B cell (primary cell): ENCODE measurements around the gene KIF26B. TPM values are rescaled to one million over a fixed set of nuclear protein-coding genes. Genes with fewer than 3 reads are reported as not detected.

ENCODE experiments used
- ATAC-seq: fragments of 200-7000 bp; cut with Tn5 transposase; one replicate; pipeline ENCODE4 v1.10.0; 2021; ENCODE audit warnings: low read depth, mild to moderate bottlenecking, moderate number of reproducible peaks, moderate library complexity
- CTCF ChIA-PET: fragments of 350-600 bp; sonication (Branson Sonifier 250); formaldehyde crosslinking; loops from one replicate; lab custom pipeline; 2021; ENCODE audit warnings: antibody characterized with exemption, inconsistent platforms; lab: Charles Lee
- POLR2A ChIA-PET: fragments of 350-600 bp; sonication (Branson Sonifier 250); formaldehyde crosslinking; loops from one replicate; lab custom pipeline; 2021; ENCODE audit warnings: antibody characterized with exemption; lab: Charles Lee
- DNase-seq: peaks from one replicate; pipeline ENCODE4 v3.0.0; 2013
- H2AFZ ChIP-seq: 2 replicates; pipeline ENCODE4 v1.6.1; 2012; ENCODE audit warnings: mild to moderate bottlenecking, low read depth, low read length; ENCODE audit not compliant: insufficient read depth, poor library complexity, severe bottlenecking
- H3K27ac ChIP-seq, 2 donors: 1 replicate in 1 of 2; 2 replicates in 1 of 2; pipeline ENCODE4 v1.5.1; 2012 to 2013; ENCODE audit warnings: low read length in 2 of 2, mild to moderate bottlenecking in 2 of 2, moderate library complexity in 1 of 2
- H3K27me3 ChIP-seq, 4 experiments: fragments of 200-600 bp in 1 of 4; sonication (generic) in 1 of 4; replicated peaks in 1 of 4; 1 replicate in 2 of 4; 2 replicates in 2 of 4; pipeline versions ENCODE4 v1.6.1 to v1.7.0; 2013 to 2016; ENCODE audit warnings: low read length in 3 of 4, mild to moderate bottlenecking in 2 of 4, mixed read lengths in 1 of 4, moderate library complexity in 1 of 4; ENCODE audit not compliant: insufficient read depth in 4 of 4, control insufficient read depth in 3 of 4; ENCODE audit errors: control extremely low read depth in 1 of 4
- H3K36me3 ChIP-seq, 2 experiments: replicated peaks in 1 of 2; 1 replicate in 1 of 2; 2 replicates in 1 of 2; pipeline versions ENCODE4 v1.6.1 to v1.7.1; 2013; ENCODE audit warnings: low read length in 1 of 2; ENCODE audit not compliant: insufficient read depth in 2 of 2, control insufficient read depth in 1 of 2; ENCODE audit errors: control extremely low read depth in 1 of 2, extremely low read depth in 1 of 2
- H3K4me1 ChIP-seq, 2 donors: fragments of 200-600 bp in 1 of 2; sonication (generic) in 1 of 2; 1 replicate in 1 of 2; 2 replicates in 1 of 2; pipeline versions ENCODE4 v1.5.1 to v1.6.1; 2013 to 2017; ENCODE audit warnings: low read length in 2 of 2; ENCODE audit not compliant: control insufficient read depth in 2 of 2, insufficient read depth in 2 of 2
- H3K4me2 ChIP-seq: replicated peaks from 2 replicates; pipeline ENCODE3; 2012; ENCODE audit warnings: mild to moderate bottlenecking, low read depth, low read length; ENCODE audit not compliant: poor library complexity, severe bottlenecking
- H3K4me3 ChIP-seq, 5 experiments: fragments of 200-600 bp in 1 of 5; sonication (generic) in 1 of 5; 1 replicate in 3 of 5; 2 replicates in 2 of 5; pipeline versions ENCODE4 v1.5.1 to v1.7.0; 2011 to 2016; ENCODE audit warnings: low read length in 4 of 5, mild to moderate bottlenecking in 4 of 5, low read depth in 2 of 5, control low read depth in 1 of 5, moderate library complexity in 1 of 5; ENCODE audit not compliant: insufficient read depth in 1 of 5; ENCODE audit errors: control extremely low read depth in 1 of 5, extremely low read depth in 1 of 5
- H3K79me2 ChIP-seq: fragments of 200-600 bp; sonication (generic); one replicate; pipeline ENCODE4 v1.6.0; 2016; ENCODE audit warnings: low read length; ENCODE audit not compliant: control insufficient read depth, insufficient read depth
- H3K9ac ChIP-seq: fragments of 200-600 bp; sonication (generic); 2 replicates; pipeline ENCODE4 v1.6.1; 2017; ENCODE audit warnings: mild to moderate bottlenecking, low read length, moderate library complexity
- H3K9me3 ChIP-seq, 3 donors: one replicate each; pipeline versions ENCODE4 v1.6.1 to v1.7.1; 2013; ENCODE audit warnings: low read length in 2 of 3; ENCODE audit not compliant: control insufficient read depth in 2 of 3, insufficient read depth in 1 of 3; ENCODE audit errors: control extremely low read depth in 1 of 3
- H4K20me1 ChIP-seq: 2 replicates; pipeline ENCODE4 v1.6.0; 2012; ENCODE audit warnings: mild to moderate bottlenecking, low read length; ENCODE audit not compliant: insufficient read depth, control insufficient read depth, poor library complexity, severe bottlenecking
- H3K27ac Mint-ChIP-seq: one replicate; pipeline ENCODE4 v1.8.0; 2021; ENCODE audit warnings: mixed read lengths
- H3K27me3 Mint-ChIP-seq: one replicate; pipeline ENCODE4 v1.8.0; 2021; ENCODE audit warnings: mixed read lengths
- H3K4me1 Mint-ChIP-seq: one replicate; pipeline ENCODE4 v1.8.0; 2021; ENCODE audit warnings: mixed read lengths
- H3K4me3 Mint-ChIP-seq: one replicate; pipeline ENCODE4 v1.8.0; 2021; ENCODE audit warnings: mixed read lengths
- H3K9me3 Mint-ChIP-seq: one replicate; pipeline ENCODE4 v1.8.0; 2022; ENCODE audit warnings: mixed read lengths; ENCODE audit not compliant: insufficient read depth
- CTCF ChIP-seq: fragments of 200-600 bp; IDR thresholded peaks from one replicate; pipeline ENCODE4 v1.8.0; 2022; ENCODE audit warnings: antibody characterized with exemption, mild to moderate bottlenecking
- EZH2 ChIP-seq: IDR thresholded peaks from 2 replicates; pipeline ENCODE4 v1.6.1; 2012; ENCODE audit warnings: borderline replicate concordance, low read depth, mild to moderate bottlenecking, moderate library complexity, low read length; ENCODE audit not compliant: insufficient read depth, poor library complexity, severe bottlenecking
- WGBS: methylation state at CpG from one replicate; pipeline ENCODE4 v1.1.5; 2013; ENCODE audit warnings: missing lambda C conversion rate; ENCODE audit not compliant: insufficient coverage; 5-methylcytosine and 5-hydroxymethylcytosine counted together
- intact Hi-C: fragments of 100-400 bp; cut with micrococcal nuclease; formaldehyde crosslinking; loops from one replicate; pipeline ENCODE4 v1.10.0; 2022
- polyA plus RNA-seq: library from polyadenylated mRNA; depleted of rRNA; stranded (reverse); fragments of >200 nt; gene quantifications from 2 replicates; pipeline ENCODE4 v1.2.3, GENCODE V29; 2012
- total RNA-seq, 2 donors: library from RNA; stranded (reverse); fragments of 120-200 nt in 1 of 2; gene quantifications; 1 replicate in 1 of 2; 2 replicates in 1 of 2; pipeline versions ENCODE4 v1.2.3 to v1.2.4, GENCODE V29; 2013 to 2022

KIF26B gene
- total and polyA plus RNA-seq, 2 donors (not counting 1 experiment from before 2014, with no cell fraction given) = 0.62 TPM; not detected in 1

- CTCF ChIA-PET = no interaction called here
- 100% methylated on average over 1 of the region's 2 CpGs for WGBS
Measured at GRCh38 chr1:245396615-245397014, 241.8 kb downstream of the KIF26B start.

GRCh38 chr1:245397771-245398170, 243.0 kb downstream of the KIF26B start:
- intact Hi-C loops = no loop called here
- Histone ChIP-seq H3K4me3 (no peak overlapping the region), H3K4me2 (no peak overlapping the region), H4K20me1 (no peaks in the 10 kb centered on the region), H3K79me2 (no peaks in the 10 kb centered on the region), H3K9me3 (no peaks in the 10 kb centered on the region), H3K27me3 (no peaks in the 10 kb centered on the region), H3K9ac (no peak overlapping the region), H3K36me3 (no peaks in the 10 kb centered on the region), H2AFZ (no peak overlapping the region), H3K27ac (no peak overlapping the region), H3K4me1 (no peaks in the 10 kb centered on the region)
- TF ChIP-seq EZH2 (no peak), CTCF (no peak)
- H3K27ac Mint-ChIP-seq = no peak overlapping the region
- 0% methylated on average over 1 of the region's 3 CpGs for WGBS
- ChIA-PET POLR2A (no interaction called here), CTCF (no interaction called here)
- H3K9me3 Mint-ChIP-seq = peaks cover 3% of the 10 kb centered on the region
- DNase-seq (no peak), ATAC-seq (no peak)
- no peaks in the 10 kb centered on the region for H3K4me1 Mint-ChIP-seq
- H3K27me3 Mint-ChIP-seq = peaks cover 20% of the 10 kb centered on the region
- H3K4me3 Mint-ChIP-seq = no peak overlapping the region

More at GRCh38 chr1:245396615-245397014, 241.8 kb downstream of the KIF26B start:
- no peaks in the 10 kb centered on the region for H4K20me1 ChIP-seq
- intact Hi-C loops = no loop called here
- H3K4me2 ChIP-seq = no peak overlapping the region
- H3K9ac ChIP-seq = no peak overlapping the region
- no peak overlapping the region for H2AFZ ChIP-seq
- TF ChIP-seq CTCF (no peak), EZH2 (no peak)
- no peak overlapping the region for H3K27ac ChIP-seq
- DNase-seq (no peak), ATAC-seq (no peak)
- H3K79me2 ChIP-seq = no peaks in the 10 kb centered on the region
- no peaks in the 10 kb centered on the region for H3K9me3 ChIP-seq
- Mint-ChIP-seq H3K9me3 (peaks cover 3% of the 10 kb centered on the region), H3K27me3 (peaks cover 20% of the 10 kb centered on the region), H3K27ac (no peak overlapping the region), H3K4me1 (no peaks in the 10 kb centered on the region), H3K4me3 (no peak overlapping the region)
- POLR2A ChIA-PET = no interaction called here
- H3K4me1 ChIP-seq = no peaks in the 10 kb centered on the region
- H3K4me3 ChIP-seq = no peak overlapping the region
- no peaks in the 10 kb centered on the region for H3K36me3 ChIP-seq
- H3K27me3 ChIP-seq = no peaks in the 10 kb centered on the region
